GM19240 (cell line): ENCODE data around the gene MAP3K6.
"Not testable (repeated sequence)": the region's sequence is repeated elsewhere in the genome, so short reads cannot be mapped to it uniquely, and the experiment has no call there.

ENCODE experiments used
- DNase-seq: peaks from one replicate; pipeline ENCODE4 v3.0.0; 2011; ENCODE audit warnings: low spot score; ENCODE audit not compliant: insufficient read length

Gene MAP3K6, protein sequence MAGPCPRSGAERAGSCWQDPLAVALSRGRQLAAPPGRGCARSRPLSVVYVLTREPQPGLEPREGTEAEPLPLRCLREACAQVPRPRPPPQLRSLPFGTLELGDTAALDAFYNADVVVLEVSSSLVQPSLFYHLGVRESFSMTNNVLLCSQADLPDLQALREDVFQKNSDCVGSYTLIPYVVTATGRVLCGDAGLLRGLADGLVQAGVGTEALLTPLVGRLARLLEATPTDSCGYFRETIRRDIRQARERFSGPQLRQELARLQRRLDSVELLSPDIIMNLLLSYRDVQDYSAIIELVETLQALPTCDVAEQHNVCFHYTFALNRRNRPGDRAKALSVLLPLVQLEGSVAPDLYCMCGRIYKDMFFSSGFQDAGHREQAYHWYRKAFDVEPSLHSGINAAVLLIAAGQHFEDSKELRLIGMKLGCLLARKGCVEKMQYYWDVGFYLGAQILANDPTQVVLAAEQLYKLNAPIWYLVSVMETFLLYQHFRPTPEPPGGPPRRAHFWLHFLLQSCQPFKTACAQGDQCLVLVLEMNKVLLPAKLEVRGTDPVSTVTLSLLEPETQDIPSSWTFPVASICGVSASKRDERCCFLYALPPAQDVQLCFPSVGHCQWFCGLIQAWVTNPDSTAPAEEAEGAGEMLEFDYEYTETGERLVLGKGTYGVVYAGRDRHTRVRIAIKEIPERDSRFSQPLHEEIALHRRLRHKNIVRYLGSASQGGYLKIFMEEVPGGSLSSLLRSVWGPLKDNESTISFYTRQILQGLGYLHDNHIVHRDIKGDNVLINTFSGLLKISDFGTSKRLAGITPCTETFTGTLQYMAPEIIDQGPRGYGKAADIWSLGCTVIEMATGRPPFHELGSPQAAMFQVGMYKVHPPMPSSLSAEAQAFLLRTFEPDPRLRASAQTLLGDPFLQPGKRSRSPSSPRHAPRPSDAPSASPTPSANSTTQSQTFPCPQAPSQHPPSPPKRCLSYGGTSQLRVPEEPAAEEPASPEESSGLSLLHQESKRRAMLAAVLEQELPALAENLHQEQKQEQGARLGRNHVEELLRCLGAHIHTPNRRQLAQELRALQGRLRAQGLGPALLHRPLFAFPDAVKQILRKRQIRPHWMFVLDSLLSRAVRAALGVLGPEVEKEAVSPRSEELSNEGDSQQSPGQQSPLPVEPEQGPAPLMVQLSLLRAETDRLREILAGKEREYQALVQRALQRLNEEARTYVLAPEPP (N-terminal part only)

GRCh38 chr1:27366411-27367159 lies at the start of gene MAP3K6:
TSS of gene MAP3K6 (minus strand) at chr1:27366961. CDS start at chr1:27366597, 364 bp downstream.
- DNase-seq: no peak

- no peak for DNase-seq
Observed at GRCh38 chr1:27414091-27414490, 47.3 kb upstream of the MAP3K6 start.

GRCh38 chr1:27413004-27413403 lies 46.2 kb upstream of the MAP3K6 start:
- DNase-seq: no peak

GRCh38 chr1:27412502-27412901 lies 45.7 kb upstream of the MAP3K6 start:
- DNase-seq: no peak

DNA sequence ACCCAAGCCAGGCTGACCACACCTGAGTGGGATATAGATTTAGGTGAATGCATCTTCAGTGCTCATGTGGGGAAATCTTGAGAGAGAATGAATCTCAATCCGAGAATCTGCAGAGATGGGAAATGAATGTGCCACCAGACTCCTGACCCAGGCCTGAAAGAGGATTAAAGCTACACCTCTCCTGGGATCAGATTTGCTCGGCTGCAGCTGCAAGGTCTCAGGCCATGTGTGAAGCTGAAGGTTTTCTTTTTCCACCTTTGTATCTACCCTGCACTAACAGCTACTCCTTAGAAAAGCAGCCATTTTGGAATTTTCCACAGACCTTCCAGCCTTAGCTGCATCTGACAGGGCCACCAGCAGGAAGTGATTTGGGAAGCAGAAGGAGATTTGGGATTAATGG lies 43.9 kb upstream of the MAP3K6 start:
- no peak for DNase-seq

DNA sequence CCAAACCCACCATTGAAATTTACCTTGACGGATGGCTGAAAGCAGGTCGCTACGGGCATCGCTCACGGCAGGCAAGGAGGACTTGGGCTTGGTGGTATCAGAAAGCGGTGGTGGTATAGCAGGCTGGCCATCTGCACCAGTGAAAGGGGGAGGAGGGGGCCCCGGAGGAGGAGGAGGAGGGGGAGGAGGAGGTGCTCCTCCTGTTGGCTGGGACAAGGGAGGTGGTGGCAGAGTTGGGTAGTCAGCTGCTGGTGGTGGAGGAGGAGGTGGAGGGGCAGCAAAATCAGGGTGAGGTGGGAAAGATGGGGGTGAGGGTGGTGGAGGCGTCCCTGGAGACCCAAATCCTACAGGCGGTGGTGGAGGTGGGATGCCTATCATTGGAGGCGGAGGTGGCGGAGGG lies 42.9 kb upstream of the MAP3K6 start:
- DNase-seq: no peak

DNA sequence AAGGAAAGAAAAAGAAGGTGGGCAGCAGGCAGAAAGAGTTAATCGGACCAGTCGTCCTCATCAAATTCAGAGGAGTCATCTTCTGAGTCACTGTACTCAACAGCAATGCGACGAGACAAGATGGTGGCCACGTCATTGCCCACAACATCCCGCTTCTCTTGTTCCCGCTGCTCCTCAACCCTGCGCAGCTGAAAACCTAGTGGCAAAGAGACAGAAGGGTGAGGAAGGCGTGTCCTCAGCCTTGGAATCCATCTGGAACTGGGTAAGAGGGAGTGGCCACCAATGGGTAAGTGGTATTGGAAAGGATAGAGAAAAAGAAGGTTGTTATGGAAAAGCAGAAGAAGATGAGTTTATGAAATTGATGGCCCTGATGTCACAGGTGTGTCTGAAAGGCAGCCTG lies 41.4 kb upstream of the MAP3K6 start:
- no peak for DNase-seq

DNA sequence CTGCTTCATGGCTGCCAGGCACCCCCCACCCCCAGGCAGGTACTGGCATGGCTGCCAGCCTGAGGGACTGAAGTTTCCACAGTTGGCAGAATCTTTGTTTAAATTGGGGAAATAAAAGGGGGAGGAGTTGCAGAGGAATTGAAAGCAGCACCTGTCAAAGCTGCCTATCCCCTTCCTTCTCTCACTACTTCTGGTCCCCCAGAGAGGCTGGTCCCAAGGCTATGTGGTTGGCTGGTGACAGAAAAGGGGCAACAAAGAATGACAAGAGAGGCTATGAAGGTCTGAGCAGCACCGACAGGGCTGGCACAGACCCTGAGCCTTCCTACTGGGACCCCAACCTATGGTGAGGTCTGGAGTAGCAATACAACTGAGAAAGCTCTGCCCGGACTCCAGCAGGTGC lies 40.0 kb upstream of the MAP3K6 start:
- not testable (repeated sequence) for DNase-seq

- DNase-seq: no peak
Observed at GRCh38 chr1:27406362-27406680, 39.6 kb upstream of the MAP3K6 start.

DNA sequence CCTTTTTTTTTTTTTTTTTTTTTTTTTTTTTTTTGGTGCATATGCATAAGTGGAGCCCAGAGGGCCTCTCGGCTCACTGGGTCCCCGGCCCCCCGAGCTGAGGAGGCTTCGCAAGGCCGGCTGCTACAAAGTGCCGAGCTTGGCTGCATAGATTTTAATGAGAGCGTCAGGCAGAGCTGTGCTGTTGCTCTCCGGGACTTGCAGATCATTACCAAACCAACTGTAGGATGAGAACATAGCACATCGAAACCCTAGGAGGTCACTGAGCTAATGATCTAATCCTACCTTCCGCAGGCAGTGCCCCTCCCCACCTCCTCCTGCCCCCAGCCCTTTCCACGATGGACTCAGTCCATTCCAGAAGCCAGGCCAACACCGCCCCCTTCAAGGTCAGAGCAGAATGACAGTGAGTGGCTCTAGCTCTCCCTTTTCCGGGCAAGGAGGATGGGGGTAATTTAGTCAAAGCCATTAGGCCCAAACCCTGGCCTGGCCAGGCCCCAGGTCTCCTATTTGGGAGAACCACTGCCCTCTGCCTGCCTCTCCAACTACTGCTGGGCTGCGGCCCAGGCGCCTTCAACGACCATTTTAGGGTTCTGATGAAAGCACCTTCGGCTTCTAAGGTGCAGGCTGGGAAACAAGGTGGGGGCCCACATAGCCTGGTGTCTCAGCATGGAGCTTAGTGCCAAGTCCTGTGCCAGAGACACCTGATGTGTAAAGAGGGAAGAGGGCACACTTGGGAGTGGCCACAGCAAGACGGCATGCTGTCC lies 39.0 kb upstream of the MAP3K6 start:
- not testable (repeated sequence) for DNase-seq

- no peak for DNase-seq
Observed at GRCh38 chr1:27405074-27405473, 38.3 kb upstream of the MAP3K6 start.

- DNase-seq: no peak
Observed at GRCh38 chr1:27403931-27404330, 37.2 kb upstream of the MAP3K6 start.

- DNase-seq: no peak
Observed at GRCh38 chr1:27403065-27403726, 36.4 kb upstream of the MAP3K6 start.

- DNase-seq: no peak
Observed at GRCh38 chr1:27402349-27402754, 35.6 kb upstream of the MAP3K6 start.

DNA sequence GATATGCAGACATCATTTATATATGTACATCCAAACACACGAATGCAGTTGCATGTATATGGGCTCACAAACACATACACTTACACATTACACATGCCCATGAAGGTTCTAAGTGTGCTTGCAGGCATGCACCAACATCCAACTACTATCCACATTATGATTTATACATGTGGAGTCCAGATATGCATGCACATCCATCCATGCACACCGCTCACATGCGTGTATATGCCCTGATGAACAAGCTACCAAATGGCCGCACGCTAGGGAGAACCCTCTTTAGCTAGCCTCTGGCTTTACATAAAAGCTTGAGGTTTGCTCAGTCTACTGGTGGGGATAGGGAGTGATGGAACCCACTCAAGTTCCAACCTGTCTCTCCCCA lies 34.2 kb upstream of the MAP3K6 start:
- no peak for DNase-seq

GRCh38 chr1:27400082-27400962 lies 33.6 kb upstream of the MAP3K6 start:
- no peak for DNase-seq

DNA sequence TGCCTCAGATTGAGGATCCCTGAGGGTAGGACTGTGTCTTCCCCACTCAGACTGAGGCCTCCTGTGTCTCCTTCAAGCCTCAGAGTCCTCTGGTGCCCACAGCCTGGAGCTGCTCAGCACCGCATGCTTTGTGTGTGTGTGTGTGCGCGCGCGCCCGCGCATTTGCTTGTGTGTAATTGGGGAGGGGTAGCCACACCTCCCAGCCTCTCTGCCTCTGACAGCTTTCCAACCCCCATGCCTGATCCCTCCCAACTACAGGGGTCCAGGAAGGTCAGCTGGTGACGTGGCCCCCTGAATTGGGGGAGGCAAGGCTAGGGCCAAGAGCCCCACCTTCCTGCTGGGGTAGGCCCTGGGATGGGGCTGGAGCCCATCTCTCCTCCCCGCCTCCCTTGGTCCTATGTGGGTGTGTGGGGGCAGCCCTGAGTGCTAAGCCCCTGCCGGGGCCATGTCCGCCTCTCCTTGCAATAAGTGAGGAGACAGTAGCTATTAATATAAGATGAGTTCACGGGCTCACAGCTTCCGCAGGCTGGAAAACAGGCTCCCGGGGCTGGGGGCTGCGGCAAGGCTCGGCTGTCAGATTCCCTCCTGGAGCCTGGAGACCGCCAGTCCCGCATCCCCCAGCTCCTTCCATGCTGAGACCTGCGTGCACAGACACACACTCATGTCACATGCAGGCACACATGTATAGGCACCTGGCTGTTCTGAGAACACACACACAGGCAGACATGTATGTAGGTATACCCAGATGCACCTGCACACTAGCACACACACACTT lies 32.7 kb upstream of the MAP3K6 start:
- DNase-seq: no peak
